Psoas muscle (tissue), 8 donors: Measurements from ENCODE around the gene TXNDC2. TPM values are rescaled to one million over a fixed set of nuclear protein-coding genes. Genes with fewer than 3 reads are reported as not detected.

Experiments
- ATAC-seq, 4 donors: fragments of 200-7000 bp; cut with Tn5 transposase; one replicate each; pipeline ENCODE4 v1.9.1; 2020; ENCODE audit warnings: moderate library complexity in 3 of 4, mild to moderate bottlenecking in 2 of 4
- DNase-seq, 2 donors: peaks; one replicate each; pipeline ENCODE4 v3.0.0-alpha.2; 2020
- H3K27ac ChIP-seq: fragments of 200-600 bp; one replicate; pipeline ENCODE4 v1.8.0; 2022
- H3K27me3 ChIP-seq, 3 donors: fragments of 200-600 bp in 1 of 3; one replicate each; pipeline versions ENCODE4 v1.6.1 to v1.8.0; 2013 to 2022; ENCODE audit warnings: low read length in 2 of 3, mild to moderate bottlenecking in 2 of 3, moderate library complexity in 1 of 3; ENCODE audit not compliant: insufficient read depth in 3 of 3
- H3K36me3 ChIP-seq, 2 donors: fragments of 200-600 bp in 1 of 2; one replicate each; pipeline versions ENCODE4 v1.6.1 to v1.8.0; 2013 to 2022; ENCODE audit warnings: low read depth in 1 of 2, mild to moderate bottlenecking in 1 of 2, moderate library complexity in 1 of 2; ENCODE audit not compliant: insufficient read depth in 1 of 2
- H3K4me1 ChIP-seq: fragments of 200-600 bp; one replicate; pipeline ENCODE4 v1.8.0; 2022
- H3K4me3 ChIP-seq: fragments of 200-600 bp; one replicate; pipeline ENCODE4 v1.8.0; 2022; ENCODE audit warnings: mild to moderate bottlenecking
- H3K9me3 ChIP-seq: fragments of 200-600 bp; one replicate; pipeline ENCODE4 v1.8.0; 2022
- CTCF ChIP-seq: fragments of 200-600 bp; IDR thresholded peaks from one replicate; pipeline ENCODE4 v1.8.0; 2022; ENCODE audit warnings: antibody characterized with exemption
- whole genome bisulfite sequencing, 3 donors: extraction: QIAGEN DNeasy Blood & Tissue Kit; methylation state at CpG; one replicate each; pipeline versions ENCODE4 v1.1.6 to v1.1.7; 2013; 5-methylcytosine and 5-hydroxymethylcytosine counted together
- intact Hi-C, 2 donors: fragments of 100-400 bp; cut with DNase I; formaldehyde crosslinking; loops; one replicate each; pipeline versions ENCODE4 v1.11.0 to v1.14.2; 2022
- polyA plus RNA-seq, 3 donors: library from polyadenylated mRNA; stranded (reverse); fragments of 200-250 nt; gene quantifications; one replicate each; pipeline ENCODE4 v1.2.3, GENCODE V29; 2013
- total RNA-seq, 4 donors: library from RNA; stranded (reverse); fragmentation: NEBNext Ultra II Directional in 2 of 4; extraction: Animal tissue kit (Norgen Biotek cat#: 25700) in 2 of 4; gene quantifications; one replicate each; pipeline versions ENCODE4 v1.2.1 to v1.2.4, GENCODE V29; 2021 to 2023
- donor health status: healthy with polysubstance abuse.
- donor health status: DM: no; HTN: no; CAD: no; lungs with moderate emphysema.
- donor health status: Bipolar disorder and iron deficiency.
- donor health status: healthy.
- donor health status: DM: yes; HTN: yes; CAD: no.
- donor health status: DM: no; HTN: no; CAD: no.
- donor health status: DM: no; HTN: no; CAD: no.
- donor health status: DM: yes; HTN: yes; CAD: no.

The TXNDC2 gene
- total and polyA plus RNA-seq, 7 donors = 0.04 to 0.19 TPM; not detected in 5

- Histone ChIP-seq H3K9me3 (no peaks in the 10 kb centered on the region), H3K4me3 (peak overlapping the region; percentile 93), H3K27me3 (no peaks in the 10 kb centered on the region), H3K36me3 (no peaks in the 10 kb centered on the region), H3K4me1 (peaks cover 54% of the 10 kb centered on the region), H3K27ac (peak overlapping the region; percentile 99)
- no peak for TF ChIP-seq CTCF
- ATAC-seq = no peak
- 6 to 11% (median 8%) methylated on average over 5 of the region's 5 CpGs for WGBS, 3 donors
- intact Hi-C loops = loop anchor here (2.0 to 10.0 kb wide), 3 partner anchors 67 to 111 kb away; no protein-coding TSS in a partner anchor
- DNase-seq = no peak
Measured at GRCh38 chr18:9915291-9916076, 29.7 kb downstream of the TXNDC2 start.

- H3K4me1 ChIP-seq = peaks cover 61% of the 10 kb centered on the region
- H3K27ac ChIP-seq = peak overlapping the region; percentile 99
- no peak for DNase-seq
- no peaks in the 10 kb centered on the region for H3K9me3 ChIP-seq
- no peaks in the 10 kb centered on the region for H3K27me3 ChIP-seq
- ATAC-seq = no peak
- TF ChIP-seq CTCF = no peak
- 6 to 13% (median 8%) methylated on average over 2 of the region's 2 CpGs for WGBS, 3 donors
- H3K4me3 ChIP-seq = peak overlapping the region; percentile 93
- H3K36me3 ChIP-seq = no peaks in the 10 kb centered on the region
- intact Hi-C loops = loop anchor here (2.0 to 10.0 kb wide), 2 partner anchors 97 to 111 kb away; no protein-coding TSS in a partner anchor
Measured at GRCh38 chr18:9916077-9916639, 30.4 kb downstream of the TXNDC2 start.

GRCh38 chr18:9916808-9917207, 31.0 kb downstream of the TXNDC2 start:
- Histone ChIP-seq H3K9me3 (no peaks in the 10 kb centered on the region), H3K4me3 (peak overlapping the region; percentile 93), H3K27ac (no peak overlapping the region), H3K27me3 (no peaks in the 10 kb centered on the region), H3K4me1 (peaks cover 67% of the 10 kb centered on the region), H3K36me3 (no peaks in the 10 kb centered on the region)
- 67 to 80% (median 77%) methylated on average over 3 of the region's 3 CpGs for whole genome bisulfite sequencing, 3 donors
- intact Hi-C loops = loop anchor here (2.0 to 10.0 kb wide), 2 partner anchors 98 to 112 kb away; no protein-coding TSS in a partner anchor
- DNase-seq (no peak), ATAC-seq (no peak)
- TF ChIP-seq CTCF = no peak

GRCh38 chr18:9918016-9918680, 32.4 kb downstream of the TXNDC2 start:
- WGBS, 3 donors = 15 to 25% (median 15%) methylated on average over 2 of the region's 2 CpGs
- no peaks in the 10 kb centered on the region for H3K9me3 ChIP-seq
- intact Hi-C loops = loop anchor here in 1 of 2 donors (10.0 kb wide), 1 partner anchor 113 kb away; no protein-coding TSS in a partner anchor
- H3K27ac ChIP-seq = peak overlapping the region; percentile 33
- peaks cover 76% of the 10 kb centered on the region for H3K4me1 ChIP-seq
- no peak for TF ChIP-seq CTCF
- ATAC-seq (no peak), DNase-seq (no peak)
- no peaks in the 10 kb centered on the region for H3K36me3 ChIP-seq
- no peaks in the 10 kb centered on the region for H3K27me3 ChIP-seq
- H3K4me3 ChIP-seq = peak overlapping the region; percentile 93
